ENCODE measurements around the gene HOXD8.

GRCh38 chr2:176133389-176133788 is 3.9 kb downstream of the HOXD8 start:
- TF ChIP-seq, protein P1, sequence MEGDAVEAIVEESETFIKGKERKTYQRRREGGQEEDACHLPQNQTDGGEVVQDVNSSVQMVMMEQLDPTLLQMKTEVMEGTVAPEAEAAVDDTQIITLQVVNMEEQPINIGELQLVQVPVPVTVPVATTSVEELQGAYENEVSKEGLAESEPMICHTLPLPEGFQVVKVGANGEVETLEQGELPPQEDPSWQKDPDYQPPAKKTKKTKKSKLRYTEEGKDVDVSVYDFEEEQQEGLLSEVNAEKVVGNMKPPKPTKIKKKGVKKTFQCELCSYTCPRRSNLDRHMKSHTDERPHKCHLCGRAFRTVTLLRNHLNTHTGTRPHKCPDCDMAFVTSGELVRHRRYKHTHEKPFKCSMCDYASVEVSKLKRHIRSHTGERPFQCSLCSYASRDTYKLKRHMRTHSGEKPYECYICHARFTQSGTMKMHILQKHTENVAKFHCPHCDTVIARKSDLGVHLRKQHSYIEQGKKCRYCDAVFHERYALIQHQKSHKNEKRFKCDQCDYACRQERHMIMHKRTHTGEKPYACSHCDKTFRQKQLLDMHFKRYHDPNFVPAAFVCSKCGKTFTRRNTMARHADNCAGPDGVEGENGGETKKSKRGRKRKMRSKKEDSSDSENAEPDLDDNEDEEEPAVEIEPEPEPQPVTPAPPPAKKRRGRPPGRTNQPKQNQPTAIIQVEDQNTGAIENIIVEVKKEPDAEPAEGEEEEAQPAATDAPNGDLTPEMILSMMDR (IDR thresholded peaks at IDR 0.05; ENCODE audit: insufficient read depth, low read length, poor library complexity, severe bottlenecking), result no peak
- no peak for TF ChIP-seq EZH2phosphoT487 (conservative IDR thresholded peaks at IDR 0.05; ENCODE audit: low read length)
